GM21360 (cell line): ENCODE measurements around the gene KLRG1.

Source experiments
- ATAC-seq: cut with Tn5 transposase; IDR thresholded peaks from one replicate; pipeline ENCODE4 v1.9.1; 2021; ENCODE audit warnings: mild to moderate bottlenecking, moderate library complexity; ENCODE audit not compliant: unreplicated experiment

Gene KLRG1

GRCh38 chr12:9040484-9041186 is 51.3 kb downstream of the KLRG1 start:
- ATAC-seq: no peak

- ATAC-seq: no peak
Measured at GRCh38 chr12:9041321-9041720, 52.0 kb downstream of the KLRG1 start.

- no peak for ATAC-seq
Measured at GRCh38 chr12:9043766-9044165, 54.4 kb downstream of the KLRG1 start.

- no peak for ATAC-seq
Measured at GRCh38 chr12:9047105-9047504, 57.8 kb downstream of the KLRG1 start.

- no peak for ATAC-seq
Measured at GRCh38 chr12:9048930-9049329, 59.6 kb downstream of the KLRG1 start.

GRCh38 chr12:9049520-9050133 is 60.3 kb downstream of the KLRG1 start:
- no peak for ATAC-seq

GRCh38 chr12:9050521-9051157 is 61.3 kb downstream of the KLRG1 start:
- no peak for ATAC-seq

GRCh38 chr12:9051158-9051550 is 61.8 kb downstream of the KLRG1 start:
- no peak for ATAC-seq

GRCh38 chr12:9052610-9053009 is 63.3 kb downstream of the KLRG1 start:
- ATAC-seq: no peak
